ENCODE measurements around the gene TM7SF3.
"Not testable (repeated sequence)": the region's sequence is repeated elsewhere in the genome, so short reads cannot be mapped to it uniquely, and the experiment has no call there.

The TM7SF3 gene

DNA sequence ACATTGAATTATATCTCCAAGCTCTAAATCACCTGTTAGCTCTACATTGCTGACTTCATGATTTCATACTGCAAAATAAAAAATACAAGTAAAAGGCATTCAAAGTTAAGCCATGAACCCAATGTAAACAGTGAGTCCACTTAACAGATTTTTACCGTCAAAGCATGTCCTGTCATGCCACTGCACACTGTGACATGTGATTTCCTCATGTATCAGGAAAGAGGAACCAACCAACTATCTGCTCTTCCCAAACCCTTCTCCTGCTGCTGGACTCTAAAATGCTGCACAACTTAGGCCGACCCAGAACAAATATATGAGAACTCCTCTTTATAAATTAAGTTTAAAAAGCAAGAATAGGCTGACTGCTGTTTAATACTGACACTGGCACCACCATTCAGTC is 37.5 kb downstream of the TM7SF3 start:
- DNase-seq, result no peak

GRCh38 chr12:26971963-26972362 is 42.2 kb downstream of the TM7SF3 start:
- DNase-seq, result peak; percentile 64

DNA sequence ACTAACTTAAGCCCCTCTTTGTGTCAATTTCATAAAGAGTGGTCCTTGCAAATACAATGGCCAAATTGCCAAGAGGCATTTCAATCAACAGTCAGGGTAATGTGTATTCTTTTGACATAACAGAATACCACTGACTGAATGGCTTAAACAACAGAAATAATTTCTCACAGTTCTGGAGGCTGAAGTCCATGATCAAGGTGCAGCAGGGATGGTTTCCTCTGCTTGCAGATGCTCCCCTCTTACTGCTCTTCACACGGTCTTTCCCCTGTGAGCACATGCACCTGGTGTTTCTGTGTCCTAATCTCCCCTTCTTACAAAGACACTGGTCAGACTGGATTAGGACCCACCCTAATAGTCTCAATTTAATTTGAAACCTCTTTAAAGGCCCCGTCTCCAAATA is 44.0 kb downstream of the TM7SF3 start:
- no peak for DNase-seq

DNA sequence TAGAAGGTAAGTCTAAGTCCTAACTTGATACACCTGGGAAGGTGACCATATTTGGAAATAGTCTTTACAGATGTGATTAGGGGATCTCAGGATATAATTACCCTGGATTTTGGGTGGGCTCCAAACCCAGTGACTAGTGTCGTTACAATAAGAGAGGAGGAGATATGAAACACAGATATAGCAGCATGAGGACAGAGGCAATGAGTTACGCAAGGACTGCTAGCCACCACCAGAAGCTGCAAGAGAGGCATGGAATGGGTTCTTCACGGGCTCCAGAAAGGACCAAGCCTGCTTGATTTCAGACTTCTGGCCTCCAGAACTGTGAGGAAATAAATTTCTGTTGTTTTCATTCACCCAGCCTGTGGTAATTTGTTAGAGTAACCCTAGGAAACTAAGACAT is 47.3 kb downstream of the TM7SF3 start:
- no peak for DNase-seq

GRCh38 chr12:26963413-26963812 is 50.8 kb downstream of the TM7SF3 start:
- no peak for DNase-seq

DNA sequence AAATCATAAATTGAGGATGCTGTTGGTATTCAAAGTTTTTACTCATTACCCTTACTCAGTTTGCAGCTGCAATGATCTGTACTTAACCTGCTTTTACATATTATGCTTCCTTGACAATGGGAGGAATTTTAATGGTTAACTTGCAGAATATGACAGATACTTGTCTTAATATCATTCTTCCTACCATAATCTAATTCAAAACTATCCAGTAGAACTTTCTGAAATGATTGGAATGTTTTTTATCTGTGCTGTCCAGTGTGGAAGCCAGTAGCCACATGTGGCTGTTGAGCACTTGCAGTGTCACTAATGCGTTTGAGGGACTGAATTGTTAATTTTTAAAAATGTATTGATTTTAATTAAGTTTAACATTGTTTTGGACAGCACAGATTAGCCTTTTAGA is 52.4 kb downstream of the TM7SF3 start:
- no peak for DNase-seq

DNA sequence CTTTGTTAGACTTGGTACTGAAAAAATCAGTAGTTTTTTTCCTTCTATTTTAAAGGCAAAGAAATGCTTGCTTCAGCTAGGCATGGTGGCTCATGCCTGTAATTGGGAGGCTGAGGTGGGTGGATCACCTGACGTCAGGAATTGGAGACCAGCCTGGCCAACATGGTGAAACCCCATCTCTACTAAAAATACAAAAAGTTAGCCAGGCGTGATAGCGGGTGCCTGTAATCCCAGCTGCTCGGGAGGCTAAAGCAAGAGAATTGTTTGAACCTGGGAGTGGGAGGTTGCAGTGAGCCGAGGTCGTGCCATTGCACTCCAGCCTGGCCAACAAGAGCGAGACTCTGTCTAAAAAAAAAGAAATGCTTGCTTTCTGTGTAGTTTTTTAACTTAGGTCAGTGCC is 52.8 kb downstream of the TM7SF3 start:
- not testable (repeated sequence) for DNase-seq

DNA sequence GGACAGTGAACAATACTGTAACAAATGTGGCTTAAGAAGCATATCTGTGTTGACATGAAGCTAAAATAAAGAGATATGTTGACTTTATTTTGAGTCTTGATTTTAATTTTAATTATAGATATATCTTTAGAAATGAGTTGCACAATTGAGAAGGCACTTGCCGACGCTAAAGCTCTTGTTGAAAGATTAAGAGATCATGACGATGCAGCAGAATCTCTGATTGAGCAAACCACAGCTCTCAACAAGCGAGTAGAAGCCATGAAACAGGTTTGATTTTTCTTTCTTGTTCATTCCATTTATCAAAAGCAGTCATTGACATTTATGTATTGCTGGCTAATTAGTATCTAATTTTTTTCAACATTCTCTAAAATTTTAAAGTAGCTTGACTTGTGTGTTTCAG is 60.2 kb downstream of the TM7SF3 start:
- DNase-seq, result no peak

DNA sequence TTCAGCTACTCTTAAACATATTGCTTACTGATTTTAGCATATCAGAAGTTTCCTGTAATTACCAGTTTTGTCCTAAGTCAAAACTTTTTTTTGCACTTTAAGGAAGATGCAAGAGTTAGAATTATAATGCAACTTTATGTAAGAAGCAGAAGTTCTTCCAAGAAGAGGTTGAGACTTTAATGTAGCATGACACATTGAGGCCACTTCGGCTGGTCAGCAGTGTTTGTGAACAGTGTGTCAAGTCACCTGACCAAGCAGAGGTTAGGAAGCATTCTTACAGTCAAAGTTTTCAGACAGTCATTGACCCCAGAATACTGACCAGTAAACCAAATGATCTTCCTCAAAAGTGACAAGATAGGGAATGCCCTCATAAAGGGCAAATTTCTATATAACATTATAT is 60.7 kb downstream of the TM7SF3 start:
- DNase-seq, result no peak

DNA sequence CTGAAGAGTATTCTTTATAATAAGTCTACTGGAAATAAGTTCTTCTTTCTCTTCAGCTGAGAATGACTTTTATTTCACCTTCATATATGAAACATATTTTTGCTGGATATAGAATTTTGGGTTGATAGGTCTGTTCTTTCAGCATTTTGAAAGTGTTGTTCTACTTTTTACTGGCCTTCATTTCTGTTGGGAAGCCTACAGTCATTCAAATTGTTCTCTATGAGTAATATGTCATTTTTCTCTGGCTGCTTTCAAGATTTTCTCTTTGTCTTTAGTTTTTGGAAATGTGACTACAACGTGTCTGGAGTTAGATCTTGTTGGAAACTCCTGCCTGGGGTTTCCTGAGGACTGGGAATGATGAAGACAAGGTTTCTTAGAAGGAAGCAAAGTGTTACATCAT is 65.9 kb downstream of the TM7SF3 start:
- no peak for DNase-seq

GRCh38 chr12:26941215-26941594 is 73.0 kb downstream of the TM7SF3 start:
- no peak for DNase-seq

GRCh38 chr12:26940516-26941214 is 73.5 kb downstream of the TM7SF3 start:
- no peak for DNase-seq

- DNase-seq, result no peak
Measured at GRCh38 chr12:26939953-26940352, 74.2 kb downstream of the TM7SF3 start.

GRCh38 chr12:26939192-26939832 is 74.9 kb downstream of the TM7SF3 start:
- DNase-seq, result no peak

GRCh38 chr12:26938701-26939062 is 75.5 kb downstream of the TM7SF3 start:
- no peak for DNase-seq

- DNase-seq, result peak; percentile 95
Measured at GRCh38 chr12:26937863-26938700, 76.1 kb downstream of the TM7SF3 start, which contains the start of the genes FGFR1OP2 and INTS13. FGFR1OP2 (plus strand) TSS chr12:26938470; CDS start chr12:26954159, 15,689 bp downstream. INTS13 (minus strand) TSS chr12:26937981; CDS start chr12:26936803, 1,178 bp downstream.

DNA sequence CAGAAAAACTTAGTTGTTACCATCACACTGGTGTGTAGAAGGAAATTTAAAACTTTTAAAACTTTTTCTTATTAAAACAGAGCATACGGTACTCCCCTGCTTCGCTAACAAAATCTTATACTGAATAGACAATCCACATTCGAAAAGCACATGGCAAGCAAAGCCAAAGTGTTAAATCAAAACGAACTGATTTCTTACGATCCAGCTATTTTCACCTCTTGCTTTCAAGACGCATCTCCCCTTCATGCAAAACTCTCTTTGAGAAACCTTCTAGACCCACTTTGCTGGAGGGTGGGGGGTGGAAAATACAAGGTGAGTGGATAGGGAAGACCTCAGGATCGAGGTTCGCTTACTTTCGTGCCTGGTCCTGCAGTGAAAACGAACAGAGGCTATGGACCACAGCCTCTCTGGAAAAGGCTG is 76.7 kb downstream of the TM7SF3 start:
- DNase-seq, result no peak

DNA sequence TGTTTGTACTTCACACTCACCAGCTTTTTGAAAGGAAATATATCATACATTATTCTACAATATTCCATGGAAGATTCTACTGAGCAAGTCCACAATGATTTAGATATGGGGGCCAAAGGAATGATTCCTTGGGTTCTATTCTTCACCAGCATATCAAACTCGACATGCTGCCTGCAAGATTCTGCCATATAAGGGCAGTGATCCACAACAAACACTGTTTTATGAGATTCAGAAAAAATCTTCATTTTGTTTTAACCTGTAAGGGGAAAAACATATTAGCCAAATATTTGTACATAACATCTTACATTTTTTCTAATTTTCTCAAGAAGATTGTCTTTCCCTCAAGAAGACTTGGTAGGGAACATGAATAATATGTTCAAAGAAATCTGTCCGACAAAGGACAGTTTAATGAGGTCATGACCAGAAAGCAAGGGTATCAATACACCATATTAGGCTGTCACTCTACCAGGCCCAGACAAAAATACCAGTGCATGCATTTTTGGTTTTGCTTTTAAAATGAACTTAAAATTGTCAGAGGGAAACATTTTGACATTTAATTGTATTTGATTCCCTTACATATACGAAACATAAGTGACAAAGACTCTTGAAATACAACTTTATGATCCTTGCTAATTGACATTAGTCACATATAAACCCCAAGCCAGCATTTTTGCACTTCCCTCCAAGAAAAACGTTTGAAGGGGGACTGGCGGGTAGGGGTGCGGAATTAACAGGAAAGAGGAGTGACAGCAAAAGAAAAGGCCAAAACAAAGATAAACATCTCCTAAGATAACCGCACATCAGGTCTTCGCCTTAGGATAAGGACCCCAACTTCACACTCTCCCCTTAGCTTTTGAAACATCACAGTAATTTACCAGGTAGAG is 77.4 kb downstream of the TM7SF3 start:
- no peak for DNase-seq

GRCh38 chr12:26935636-26936378 is 78.4 kb downstream of the TM7SF3 start:
- DNase-seq, result no peak

- no peak for DNase-seq
Measured at GRCh38 chr12:26929590-26929989, 84.6 kb downstream of the TM7SF3 start.

- no peak for DNase-seq
Measured at GRCh38 chr12:26928661-26929060, 85.5 kb downstream of the TM7SF3 start.

All from NK-92 treated with Interleukin-12 subunit alpha and Interleukin-12 subunit beta, amount 100 ng/mL, for 24 hours (cell line).